ENCODE results near the gene ZKSCAN3.
"Not testable (repeated sequence)": the region's sequence is repeated elsewhere in the genome, so short reads cannot be mapped to it uniquely, and the experiment has no call there.

Gene ZKSCAN3

DNA sequence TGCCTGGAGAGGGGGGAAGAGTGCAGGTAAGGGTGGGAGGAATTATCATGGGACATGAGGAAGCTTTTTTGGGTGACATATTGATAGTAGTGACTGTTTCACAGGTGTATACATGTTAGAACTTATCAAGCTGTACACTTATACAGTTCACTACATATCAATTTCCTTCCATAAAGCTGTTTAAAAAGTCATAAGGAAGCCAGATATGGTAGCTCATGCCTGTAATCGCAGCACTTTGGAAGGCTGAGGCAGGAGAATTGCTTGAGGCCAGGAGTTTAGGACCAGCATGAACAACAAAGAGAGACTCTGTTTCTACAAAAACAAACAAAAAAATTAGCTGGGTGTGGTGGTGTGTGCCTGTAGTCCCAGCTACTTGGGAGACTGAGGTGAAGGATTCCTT, 28.1 kb downstream of the ZKSCAN3 start:
- DNase-seq, result no peak

DNA sequence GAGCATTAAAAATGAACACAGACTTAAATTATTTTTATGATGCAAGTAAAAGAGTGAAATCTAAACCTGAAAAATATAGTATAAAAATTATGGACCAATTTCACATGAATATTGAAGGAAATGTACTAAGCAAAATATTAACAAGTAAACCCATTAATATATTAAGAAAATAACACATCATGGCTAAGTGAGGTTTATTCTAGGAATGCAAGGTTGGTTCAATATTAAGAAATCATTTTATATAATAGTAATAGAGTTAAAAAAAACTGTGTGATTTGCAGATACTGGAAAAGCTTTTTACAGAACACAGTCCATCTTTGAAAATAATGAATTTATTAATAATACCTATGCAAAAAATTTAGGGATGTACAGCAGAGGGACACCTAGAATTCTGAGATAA, 28.9 kb downstream of the ZKSCAN3 start:
- no peak for DNase-seq

DNA sequence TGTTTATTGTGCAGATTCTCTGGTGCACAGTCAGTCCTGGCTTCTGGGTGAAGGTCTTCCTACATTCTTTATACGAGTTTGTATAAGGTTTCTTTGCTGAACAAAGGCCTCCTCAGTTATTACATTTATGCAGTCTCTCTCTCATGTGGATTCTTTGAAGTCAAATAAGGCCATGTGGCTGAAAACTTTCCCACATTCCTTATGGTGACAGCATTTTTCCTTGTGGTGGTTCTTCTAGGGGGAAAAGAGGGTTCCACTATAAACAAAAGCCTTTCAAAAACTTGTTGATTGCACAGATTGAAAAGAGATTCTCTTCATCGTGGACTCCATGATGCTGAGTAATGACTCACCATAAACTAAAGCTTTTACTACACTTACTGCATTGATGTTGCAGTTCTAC, 30.6 kb downstream of the ZKSCAN3 start:
- no peak for DNase-seq

DNA sequence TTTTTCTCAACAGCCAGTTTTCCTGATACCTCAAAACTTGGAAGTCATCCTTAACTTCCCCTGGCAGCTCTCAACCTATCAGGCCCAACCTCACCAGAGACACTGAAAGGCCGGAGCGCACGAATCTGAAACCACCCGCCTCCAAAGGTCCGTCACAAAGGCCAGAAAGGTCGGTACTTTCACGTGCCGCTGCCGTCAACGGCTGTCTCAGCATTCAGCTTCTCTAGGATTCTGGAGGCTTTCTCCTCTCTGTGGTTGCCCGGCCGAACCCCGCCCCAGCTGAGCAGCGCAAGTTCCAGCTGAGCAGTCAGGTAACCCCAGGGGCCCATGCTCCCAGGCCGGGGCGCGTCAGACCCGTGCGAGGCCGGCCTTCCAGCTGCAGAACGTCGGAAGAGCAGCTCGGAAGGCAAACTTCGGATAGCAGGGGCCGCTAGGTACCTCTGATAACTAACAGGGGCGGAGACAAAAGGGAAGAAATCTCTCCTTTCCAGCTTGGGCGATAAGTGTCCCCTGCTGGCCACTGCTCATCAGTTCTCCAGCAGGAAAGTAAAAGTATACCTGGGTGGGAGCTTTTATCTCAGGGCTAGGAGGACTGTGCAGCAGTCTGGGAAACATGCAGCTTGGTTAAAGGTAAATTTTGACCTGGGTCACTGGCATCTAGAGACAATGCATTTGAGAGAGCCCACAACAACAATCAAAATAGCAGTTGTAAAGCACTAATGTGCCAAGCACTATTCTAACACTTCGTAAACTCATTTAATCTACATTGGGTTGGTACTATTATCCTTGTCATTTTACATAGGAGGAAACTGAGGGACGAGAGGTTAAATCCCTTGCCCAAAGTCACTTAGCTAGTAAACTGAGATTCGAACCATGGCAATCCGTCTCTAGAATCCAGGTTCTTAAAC, 33.7 kb downstream of the ZKSCAN3 start:
- DNase-seq, result peak; percentile 26

DNA sequence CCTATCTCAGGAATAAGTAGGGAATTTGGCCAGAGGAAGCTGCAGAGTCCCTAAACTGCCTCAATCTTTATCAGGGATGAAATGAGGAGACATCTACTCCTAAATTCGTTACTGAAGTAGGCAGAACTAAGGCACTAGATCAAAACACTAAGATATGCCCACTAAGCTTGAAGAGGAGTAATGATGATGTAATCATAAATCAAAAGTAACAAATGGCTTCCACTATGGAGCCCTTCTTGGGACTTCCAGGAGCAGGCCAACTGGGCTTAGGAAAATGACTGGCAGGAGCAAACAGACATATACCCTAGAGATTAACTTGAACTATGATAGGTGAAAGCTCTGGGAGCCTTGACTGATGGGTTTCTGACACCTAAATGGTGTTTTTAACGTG, 34.4 kb downstream of the ZKSCAN3 start:
- no peak for DNase-seq

DNA sequence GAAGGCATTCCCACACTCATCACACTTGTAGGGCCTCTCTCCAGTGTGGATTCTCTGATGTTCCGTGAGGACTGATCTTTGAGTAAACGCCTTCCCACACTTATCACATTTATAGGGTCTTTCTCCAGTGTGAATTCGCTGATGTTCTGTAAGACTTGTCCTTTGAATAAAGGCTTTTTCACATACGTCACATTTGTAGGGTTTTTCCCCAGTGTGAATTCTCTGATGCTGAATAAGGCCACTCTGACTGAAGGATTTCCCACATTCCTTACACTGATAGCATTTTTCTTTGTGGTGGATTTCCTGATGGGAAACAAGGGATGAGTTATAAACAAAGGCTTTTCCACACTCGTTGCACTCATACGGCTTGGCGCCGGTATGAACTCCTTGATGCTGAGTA, 40.9 kb downstream of the ZKSCAN3 start:
- no peak for DNase-seq

DNA sequence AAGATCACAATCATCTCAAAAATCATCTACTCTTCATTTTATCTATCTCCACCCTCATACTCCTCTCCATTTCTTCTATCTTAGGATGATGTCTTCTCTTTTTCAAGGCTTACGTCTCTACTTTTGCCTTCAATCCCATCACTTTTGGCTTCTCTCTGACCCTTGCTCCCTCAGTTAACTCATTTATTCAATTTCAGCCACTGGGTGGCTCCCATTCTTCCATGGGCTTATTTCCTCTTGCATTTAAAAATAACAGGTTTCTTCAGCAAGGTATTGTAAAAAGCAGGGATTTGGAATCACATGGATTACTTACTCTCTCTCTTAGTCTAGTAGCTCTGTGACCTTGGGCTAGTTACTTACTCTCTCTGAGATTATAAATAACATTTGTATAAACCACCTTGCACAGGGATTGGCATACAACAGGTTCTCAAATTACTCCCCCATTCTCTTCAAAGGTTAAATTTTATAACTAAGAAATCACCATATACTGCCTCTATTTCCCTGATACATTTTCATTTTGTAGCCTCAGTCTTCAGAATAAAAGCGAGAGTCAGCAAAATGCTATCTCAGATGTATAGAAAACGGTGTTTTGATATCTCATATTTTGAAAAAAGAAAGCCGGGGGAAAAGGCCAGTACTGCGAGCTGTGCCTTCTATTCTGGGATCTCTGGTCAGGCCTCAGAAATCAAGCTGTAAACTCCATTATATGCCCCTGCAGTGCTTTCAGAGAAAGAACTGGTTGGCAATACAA, 44.3 kb downstream of the ZKSCAN3 start:
- DNase-seq, result no peak

DNA sequence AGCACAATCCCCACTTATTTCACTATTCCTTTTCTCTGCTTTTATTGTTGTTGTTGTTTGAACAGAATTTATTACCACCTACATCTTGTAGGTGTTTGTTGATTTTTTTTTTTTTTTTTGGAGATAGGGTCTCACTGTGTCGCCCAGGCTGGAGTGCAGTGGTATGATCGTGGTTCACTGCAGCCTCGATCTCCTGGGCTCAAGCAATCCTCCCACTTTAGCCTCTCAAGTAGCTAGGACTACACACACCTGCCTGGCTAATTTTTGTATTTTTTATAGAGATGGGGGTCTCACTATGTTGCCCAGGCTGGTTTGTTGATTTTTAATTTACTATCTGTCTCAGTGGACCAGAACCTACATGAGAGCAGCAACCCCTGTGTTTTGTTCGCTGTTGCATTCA, 46.2 kb downstream of the ZKSCAN3 start:
- no peak for DNase-seq

DNA sequence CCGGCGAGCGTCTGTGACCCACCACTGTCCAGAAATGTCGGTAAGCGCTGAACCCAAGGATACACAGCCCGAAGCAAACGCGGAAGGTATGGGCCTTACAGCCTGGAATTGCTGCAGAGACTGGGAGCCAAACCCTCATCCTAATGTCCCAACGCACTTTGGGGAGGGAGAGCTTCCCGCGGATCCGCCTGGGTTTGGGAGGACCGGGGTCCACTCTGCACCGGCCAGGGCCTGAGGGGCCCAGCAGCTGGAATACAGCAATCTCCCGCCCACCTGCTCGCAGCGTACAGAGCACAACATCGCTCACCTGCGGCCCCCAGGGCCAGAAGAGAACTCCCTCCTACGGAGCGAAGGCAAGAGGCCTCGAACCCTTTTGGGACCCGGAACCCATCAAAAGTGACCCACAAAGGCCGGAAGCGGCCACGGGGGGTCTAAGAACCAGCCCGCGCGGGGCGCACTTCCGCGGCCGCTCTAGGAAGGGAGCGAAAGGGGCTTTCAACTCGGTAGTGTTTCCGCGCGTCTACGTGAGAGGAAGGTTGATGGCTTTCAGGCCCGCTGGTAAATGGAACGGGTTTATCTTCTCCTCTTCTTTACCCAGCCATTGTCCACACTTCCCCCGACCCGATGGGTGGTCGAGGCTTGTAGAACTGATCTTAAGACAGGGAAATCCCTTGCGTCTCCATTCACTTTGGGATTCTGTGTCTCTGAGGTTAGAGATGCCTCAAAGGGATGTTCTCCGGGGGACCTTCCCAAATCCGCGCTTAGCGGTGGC, 49.8 kb downstream of the ZKSCAN3 start, which contains the start of gene ZSCAN12:
ZSCAN12 (minus strand) TSS at position 398 of the 772 bp plus-strand sequence. CDS start 1,342 bp downstream, outside the sequence.
- DNase-seq, result peak; percentile 84

DNA sequence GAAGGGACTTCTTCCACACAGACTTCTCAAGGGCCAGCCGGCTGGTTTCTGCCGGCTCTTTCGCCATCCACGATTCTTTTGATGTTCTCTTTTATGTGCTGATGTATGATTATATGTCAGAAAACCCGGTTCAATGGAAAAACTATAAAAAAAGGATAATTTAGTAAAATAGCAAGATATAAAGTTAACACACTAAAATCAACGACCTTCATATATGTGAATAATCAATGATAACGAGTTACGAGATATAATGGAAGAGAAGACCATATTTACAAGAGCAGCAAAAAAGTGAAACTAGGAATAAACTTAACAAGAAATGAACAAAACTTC, 50.3 kb downstream of the ZKSCAN3 start:
- no peak for DNase-seq

DNA sequence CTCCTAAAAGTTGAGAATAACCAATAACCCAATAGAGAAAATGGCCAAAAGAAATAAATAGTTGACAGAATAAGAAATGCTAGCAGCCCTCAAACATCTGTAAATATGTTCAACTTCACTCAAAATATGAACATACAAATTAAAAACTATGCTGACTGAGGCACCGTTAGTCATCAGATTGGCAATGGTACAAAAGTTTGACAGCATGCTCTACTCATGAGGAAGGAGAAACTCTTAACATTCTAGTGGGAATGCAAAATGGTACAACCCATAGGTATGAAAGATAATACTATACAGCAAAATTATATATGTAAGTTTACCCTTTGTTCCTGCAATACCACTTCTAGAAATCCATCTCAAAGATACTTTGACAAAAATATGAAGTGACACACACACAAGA, 51.4 kb downstream of the ZKSCAN3 start:
- DNase-seq, result no peak

DNA sequence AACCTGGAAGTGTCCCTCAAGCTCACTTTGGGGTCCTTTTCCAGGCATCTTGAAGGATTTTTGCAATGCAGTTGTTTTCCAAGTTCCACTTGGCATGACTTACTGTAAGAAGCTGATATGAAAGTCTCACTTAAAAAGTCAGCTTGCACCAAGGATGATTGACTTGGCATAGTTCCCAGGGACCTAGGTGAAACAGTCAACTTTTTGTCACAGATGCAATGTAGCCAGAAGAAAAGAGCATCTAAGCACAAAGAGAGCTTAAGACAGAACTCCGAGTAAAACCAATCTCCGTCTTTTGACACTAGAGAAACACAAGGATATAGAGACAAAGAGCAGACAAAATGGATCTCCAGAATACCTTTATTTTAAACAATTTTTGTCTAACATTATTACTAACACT, 52.5 kb downstream of the ZKSCAN3 start:
- DNase-seq, result no peak

DNA sequence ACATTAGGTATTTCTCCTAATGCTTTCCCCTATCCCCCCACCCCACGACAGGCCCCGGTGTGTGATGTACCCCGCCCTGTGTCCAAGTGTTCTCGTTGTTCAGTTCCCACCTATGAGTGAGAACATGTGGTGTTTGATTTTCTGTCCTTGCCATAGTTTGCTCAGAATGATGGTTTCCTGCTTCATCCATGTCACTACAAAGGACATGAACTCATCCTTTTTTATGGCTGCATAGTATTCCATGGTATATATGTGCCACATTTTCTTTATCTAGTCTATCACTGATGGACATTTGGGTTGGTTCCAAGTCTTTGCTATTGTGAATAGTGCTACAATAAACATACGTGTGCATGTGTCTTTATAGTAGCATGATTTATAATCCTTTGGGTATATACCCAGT, 54.2 kb downstream of the ZKSCAN3 start:
- not testable (repeated sequence) for DNase-seq

DNA sequence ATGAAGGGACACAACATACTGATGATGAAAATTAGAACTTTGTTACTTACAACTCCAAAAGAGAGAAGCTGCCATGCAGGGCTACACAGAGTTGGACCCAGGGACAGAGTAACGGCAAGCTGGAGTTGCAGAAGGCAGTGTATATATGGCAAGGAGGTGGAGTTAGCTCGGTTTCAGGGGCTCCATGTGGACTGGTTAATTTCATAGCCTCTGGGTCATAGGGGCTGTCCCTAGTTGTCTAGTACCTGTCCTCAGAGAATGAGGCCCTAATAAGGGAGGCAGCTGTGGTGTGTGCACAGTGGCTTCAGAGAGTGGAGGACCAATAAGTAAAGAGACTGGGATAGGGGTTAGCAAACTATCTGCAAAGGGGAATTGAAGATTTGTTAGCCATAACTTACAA, 57.7 kb downstream of the ZKSCAN3 start:
- no peak for DNase-seq

DNA sequence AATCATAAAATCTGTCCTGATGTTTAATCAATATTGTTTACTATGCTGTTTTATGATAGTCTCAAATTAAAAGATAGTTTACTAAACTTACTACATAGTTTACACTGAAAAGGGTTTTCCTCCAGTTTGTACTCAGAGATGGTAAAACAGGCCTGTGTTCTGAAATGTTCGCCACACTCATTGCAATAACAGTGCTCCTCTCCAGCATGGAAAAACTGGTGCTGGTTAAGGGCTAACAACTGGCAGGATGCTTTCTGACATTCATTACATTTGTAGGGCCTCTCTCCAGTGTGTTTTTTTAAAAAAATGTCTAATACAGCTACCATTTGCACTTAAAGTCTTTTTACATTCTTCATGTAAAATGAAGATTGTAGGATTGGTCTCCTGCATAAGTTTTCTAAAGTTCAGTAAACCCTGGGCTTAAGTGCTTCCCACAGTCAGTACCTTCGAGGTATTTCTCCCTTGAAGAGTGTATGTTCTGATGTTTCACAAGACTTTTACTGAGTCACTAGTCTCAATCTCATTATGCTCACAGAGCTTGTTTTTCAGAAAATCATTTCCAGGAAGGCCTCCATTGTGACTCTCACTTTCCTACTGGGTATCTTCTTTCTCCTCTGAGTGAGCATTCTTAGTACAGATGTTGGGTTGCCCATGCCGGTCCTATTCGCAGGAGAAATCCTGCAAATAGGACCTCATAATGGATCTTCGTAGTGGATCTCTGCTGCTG, 58.5 kb downstream of the ZKSCAN3 start:
- no peak for DNase-seq

DNA sequence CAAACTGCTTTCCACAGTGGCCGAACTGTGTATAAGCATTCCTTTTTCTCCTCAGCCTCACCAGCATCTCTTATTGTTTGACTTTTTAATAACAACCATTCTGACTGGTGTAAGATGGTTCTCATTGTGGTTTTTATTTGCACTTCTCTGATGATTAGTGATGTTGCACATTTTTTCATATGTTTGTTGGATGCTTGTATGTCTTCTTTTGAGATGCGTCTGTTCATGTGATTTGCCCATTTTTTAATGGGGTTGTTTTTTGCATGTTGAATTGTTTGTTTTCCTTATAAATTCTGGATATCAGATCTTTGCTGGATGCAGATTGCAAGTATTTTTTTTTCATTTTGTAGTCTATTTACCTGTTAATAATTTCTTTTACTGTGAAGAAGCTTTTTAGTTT, 61.0 kb downstream of the ZKSCAN3 start:
- no peak for DNase-seq

DNA sequence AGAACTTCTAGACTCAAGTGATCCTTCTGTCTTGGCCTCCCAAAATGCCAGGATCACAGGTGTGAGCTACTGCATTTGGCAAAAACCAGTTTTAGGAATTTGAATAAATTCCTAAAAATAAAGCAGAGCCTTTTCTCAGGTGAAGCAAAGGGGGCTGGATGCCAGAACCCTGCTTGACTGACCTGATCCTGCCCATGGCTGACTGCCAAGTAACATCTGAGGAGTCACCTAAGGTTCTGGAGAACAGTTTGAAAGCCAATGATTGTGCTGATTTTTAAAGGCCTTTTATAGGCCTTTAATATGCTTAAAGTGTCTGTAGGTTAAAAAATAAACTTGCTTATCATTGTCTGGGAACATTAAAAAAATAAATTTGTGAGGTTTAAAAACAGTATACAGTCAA, 63.9 kb downstream of the ZKSCAN3 start:
- DNase-seq, result no peak

All from stimulated activated CD4-positive, alpha-beta T cell treated with anti-CD3 and anti-CD28 coated beads, Interleukin-12 subunit alpha, Interleukin-12 subunit beta, amount 100 ng/mL, for 4 hours (primary cell).